Endodermal cell (in vitro differentiated cells): ENCODE measurements around the gene HMGA1. TPM values are rescaled to one million over a fixed set of nuclear protein-coding genes. Genes with fewer than 3 reads are reported as not detected.

Experiments
- DNase-seq: peaks from one replicate; pipeline ENCODE4 v3.0.0-alpha.2; 2017
- H3K27ac ChIP-seq: 2 replicates; pipeline ENCODE4 v1.5.1; 2013; ENCODE audit warnings: mild to moderate bottlenecking, low read depth, low read length, moderate library complexity
- H3K27me3 ChIP-seq: 2 replicates; pipeline ENCODE4 v1.6.1; 2013; ENCODE audit warnings: mild to moderate bottlenecking, low read length, moderate library complexity; ENCODE audit not compliant: insufficient read depth, control insufficient read depth, poor library complexity, severe bottlenecking
- H3K36me3 ChIP-seq: 2 replicates; pipeline ENCODE4 v1.7.0; 2013; ENCODE audit warnings: mild to moderate bottlenecking, low read length, moderate library complexity; ENCODE audit not compliant: control insufficient read depth, insufficient read depth
- H3K4me1 ChIP-seq: one replicate; pipeline ENCODE4 v1.7.0; 2013; ENCODE audit warnings: low read length; ENCODE audit not compliant: control insufficient read depth, insufficient read depth
- H3K4me3 ChIP-seq: 2 replicates; pipeline ENCODE4 v1.5.1; 2013; ENCODE audit warnings: mild to moderate bottlenecking, low read length, moderate library complexity
- H3K9ac ChIP-seq: 2 replicates; pipeline ENCODE4 v1.6.1; 2013; ENCODE audit warnings: mild to moderate bottlenecking, low read length, moderate library complexity; ENCODE audit not compliant: poor library complexity, severe bottlenecking; ENCODE audit errors: extremely low read depth
- H3K9me3 ChIP-seq: 2 replicates; pipeline ENCODE4 v1.6.1; 2013; ENCODE audit warnings: mild to moderate bottlenecking, low read length, moderate library complexity; ENCODE audit not compliant: control insufficient read depth
- H3K27ac Mint-ChIP-seq: 2 replicates; pipeline ENCODE4 v1.8.0; 2020; ENCODE audit warnings: mixed read lengths
- H3K27me3 Mint-ChIP-seq: 2 replicates; pipeline ENCODE4 v1.8.0; 2021; ENCODE audit warnings: mild to moderate bottlenecking, mixed read lengths; ENCODE audit not compliant: insufficient read depth
- H3K36me3 Mint-ChIP-seq: 2 replicates; pipeline ENCODE4 v1.8.0; 2020; ENCODE audit warnings: low read depth, mixed read lengths
- H3K4me1 Mint-ChIP-seq: 2 replicates; pipeline ENCODE4 v1.8.0; 2020; ENCODE audit warnings: mixed read lengths
- H3K4me3 Mint-ChIP-seq: 2 replicates; pipeline ENCODE4 v1.8.0; 2020; ENCODE audit warnings: mild to moderate bottlenecking, moderate library complexity, mixed read lengths
- H3K9me3 Mint-ChIP-seq: 2 replicates; pipeline ENCODE4 v1.8.0; 2020; ENCODE audit warnings: mild to moderate bottlenecking, mixed read lengths
- WGBS, 2 experiments: methylation state at CpG; one replicate each; pipeline versions ENCODE4 v1.1.5 to v1.1.7; 2013; ENCODE audit warnings: missing lambda C conversion rate in 2 of 2, mixed read lengths in 1 of 2; ENCODE audit not compliant: insufficient coverage in 1 of 2, insufficient read length in 1 of 2; 5-methylcytosine and 5-hydroxymethylcytosine counted together
- total RNA-seq, 2 donors: library from RNA; stranded (reverse); fragmentation: NEBNext Ultra II Directional in 1 of 2; extraction: Animal tissue kit (Norgen Biotek cat#: 25700) in 1 of 2; gene quantifications; 2 replicates in 1 of 2; 3 replicates in 1 of 2; pipeline ENCODE4 v1.2.1, GENCODE V29; 2021
- TF ChIP-seq, protein P1 (sequence below): fragments of 200-600 bp; sonication (generic); conservative IDR thresholded peaks from 2 replicates; pipeline ENCODE4 v1.5.0; 2021; ENCODE audit warnings: antibody characterized with exemption, mild to moderate bottlenecking

Gene HMGA1
- total RNA-seq, 2 donors from 2014 or later = 1,306 to 1,595 TPM

DNA sequence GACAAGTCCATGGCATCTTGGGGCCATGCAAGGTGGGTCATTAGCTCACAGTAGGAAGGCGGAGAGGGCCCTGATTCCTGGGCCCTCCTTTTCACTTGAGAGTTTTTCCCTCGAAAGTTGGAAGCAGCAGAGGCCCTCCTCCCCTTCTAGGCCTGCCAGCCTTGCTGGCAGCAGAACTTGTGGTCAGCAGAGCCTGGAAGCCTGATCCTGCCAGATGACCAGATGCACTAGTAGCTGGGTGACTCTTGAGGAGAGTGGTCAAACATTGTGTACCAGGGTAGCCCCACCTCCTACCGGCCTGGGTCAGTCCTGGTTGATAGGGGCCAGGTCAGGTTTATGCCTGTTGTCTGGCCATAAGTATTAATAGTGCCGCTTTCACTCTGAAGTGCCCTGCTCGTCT lies 3.8 kb upstream of the HMGA1 start:
- Histone ChIP-seq H3K4me3 (no peak overlapping the region), H3K27me3 (no peaks in the 10 kb centered on the region), H3K27ac (no peak overlapping the region), H3K9me3 (no peaks in the 10 kb centered on the region), H3K4me1 (peaks cover 4% of the 10 kb centered on the region), H3K36me3 (no peaks in the 10 kb centered on the region), H3K9ac (no peak overlapping the region)
- H3K4me1 Mint-ChIP-seq = peaks cover 23% of the 10 kb centered on the region
- peak; percentile 49 for DNase-seq
- H3K4me3 Mint-ChIP-seq = no peak overlapping the region
- no peak overlapping the region for H3K27ac Mint-ChIP-seq
- no peaks in the 10 kb centered on the region for H3K27me3 Mint-ChIP-seq
- H3K36me3 Mint-ChIP-seq = no peaks in the 10 kb centered on the region
- TF ChIP-seq, protein P1, sequence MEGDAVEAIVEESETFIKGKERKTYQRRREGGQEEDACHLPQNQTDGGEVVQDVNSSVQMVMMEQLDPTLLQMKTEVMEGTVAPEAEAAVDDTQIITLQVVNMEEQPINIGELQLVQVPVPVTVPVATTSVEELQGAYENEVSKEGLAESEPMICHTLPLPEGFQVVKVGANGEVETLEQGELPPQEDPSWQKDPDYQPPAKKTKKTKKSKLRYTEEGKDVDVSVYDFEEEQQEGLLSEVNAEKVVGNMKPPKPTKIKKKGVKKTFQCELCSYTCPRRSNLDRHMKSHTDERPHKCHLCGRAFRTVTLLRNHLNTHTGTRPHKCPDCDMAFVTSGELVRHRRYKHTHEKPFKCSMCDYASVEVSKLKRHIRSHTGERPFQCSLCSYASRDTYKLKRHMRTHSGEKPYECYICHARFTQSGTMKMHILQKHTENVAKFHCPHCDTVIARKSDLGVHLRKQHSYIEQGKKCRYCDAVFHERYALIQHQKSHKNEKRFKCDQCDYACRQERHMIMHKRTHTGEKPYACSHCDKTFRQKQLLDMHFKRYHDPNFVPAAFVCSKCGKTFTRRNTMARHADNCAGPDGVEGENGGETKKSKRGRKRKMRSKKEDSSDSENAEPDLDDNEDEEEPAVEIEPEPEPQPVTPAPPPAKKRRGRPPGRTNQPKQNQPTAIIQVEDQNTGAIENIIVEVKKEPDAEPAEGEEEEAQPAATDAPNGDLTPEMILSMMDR = no peak
- WGBS, 2 experiments = 89 to 93% methylated on average over 5 of the region's 5 CpGs
- no peaks in the 10 kb centered on the region for H3K9me3 Mint-ChIP-seq

DNA sequence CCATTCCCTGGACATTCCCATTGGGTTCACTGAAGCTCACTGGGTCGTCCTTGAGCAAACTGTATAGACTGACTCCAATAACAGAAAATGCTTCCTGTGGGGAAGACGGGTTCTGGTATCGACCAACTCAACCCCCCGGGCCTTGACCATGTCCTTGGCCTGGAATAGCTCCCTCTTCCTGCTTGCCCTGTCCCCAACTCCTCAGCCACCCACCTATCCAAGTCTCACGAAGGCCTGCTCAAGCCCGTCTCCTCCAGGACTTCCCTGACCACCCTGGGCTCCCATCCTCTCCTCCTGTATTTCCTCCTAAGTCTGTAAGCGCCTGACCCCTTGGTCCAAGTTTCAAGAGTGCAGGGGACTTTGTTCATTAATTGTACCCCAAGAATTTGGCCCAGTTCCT lies 2.8 kb upstream of the HMGA1 start:
- Histone ChIP-seq H3K27ac (no peak overlapping the region), H3K4me3 (peak overlapping the region; percentile 76), H3K4me1 (peaks cover 4% of the 10 kb centered on the region), H3K36me3 (peaks cover 3% of the 10 kb centered on the region), H3K9me3 (no peaks in the 10 kb centered on the region), H3K9ac (peak overlapping the region; percentile 97), H3K27me3 (no peaks in the 10 kb centered on the region)
- Mint-ChIP-seq H3K9me3 (no peaks in the 10 kb centered on the region), H3K4me3 (peak overlapping the region; percentile 50), H3K27me3 (no peaks in the 10 kb centered on the region), H3K36me3 (peaks cover 7% of the 10 kb centered on the region), H3K4me1 (peaks cover 27% of the 10 kb centered on the region), H3K27ac (peak overlapping the region; percentile 89)
- 88 to 95% methylated on average over 4 to 7 of the region's 7 CpGs for WGBS, 2 experiments
- peak; percentile 64 for DNase-seq
- TF ChIP-seq, protein P1 = no peak

DNA sequence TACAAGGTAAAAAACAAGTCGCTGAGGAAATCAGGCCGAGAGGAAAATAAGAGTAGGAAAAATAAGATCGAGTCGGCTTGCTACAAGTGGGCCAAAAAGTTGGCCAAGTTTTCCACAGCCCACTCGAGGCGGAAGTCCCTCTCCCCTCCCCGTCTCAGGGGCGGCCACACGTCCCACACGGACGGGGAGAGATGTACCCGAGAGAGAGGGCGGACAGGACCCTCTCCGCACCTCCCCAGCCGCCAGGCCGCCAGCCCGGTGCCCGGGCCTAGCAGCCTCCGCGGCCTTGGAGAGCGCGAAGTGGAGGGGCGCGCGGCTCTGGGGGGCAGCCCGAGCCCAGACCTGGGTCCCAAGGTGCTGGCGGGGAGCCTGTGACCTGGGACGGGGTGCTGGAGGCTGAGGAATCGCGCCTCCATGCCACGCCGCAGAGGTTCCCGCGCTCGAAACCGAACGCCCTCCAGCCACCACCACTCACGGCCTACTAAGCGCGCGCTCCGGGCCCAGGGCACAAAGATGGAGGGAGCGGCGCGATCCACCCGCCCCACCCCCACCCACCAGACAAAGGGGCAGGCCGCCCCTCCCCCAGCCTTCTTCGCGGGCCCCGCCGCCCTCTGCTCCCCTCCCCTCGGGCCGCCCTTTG lies 1.9 kb upstream of the HMGA1 start:
- peaks cover 9% of the 10 kb centered on the region for H3K4me1 ChIP-seq
- peak overlapping the region; percentile 76 for H3K4me3 ChIP-seq
- no peak for DNase-seq
- peak overlapping the region; percentile 97 for H3K9ac ChIP-seq
- WGBS, 2 experiments = 6 to 17% methylated on average over 11 to 52 of the region's 53 CpGs
- H3K27me3 Mint-ChIP-seq = no peaks in the 10 kb centered on the region
- H3K27ac Mint-ChIP-seq = peak overlapping the region; percentile 89
- no peaks in the 10 kb centered on the region for H3K9me3 Mint-ChIP-seq
- peaks cover 28% of the 10 kb centered on the region for H3K4me1 Mint-ChIP-seq
- no peaks in the 10 kb centered on the region for H3K27me3 ChIP-seq
- H3K9me3 ChIP-seq = no peaks in the 10 kb centered on the region
- TF ChIP-seq, protein P1 = no peak
- peak overlapping the region; percentile 97 for H3K27ac ChIP-seq
- H3K4me3 Mint-ChIP-seq = peak overlapping the region; percentile 50
- peaks cover 11% of the 10 kb centered on the region for H3K36me3 ChIP-seq
- peaks cover 13% of the 10 kb centered on the region for H3K36me3 Mint-ChIP-seq
